ENCODE measurements around the gene A3GALT2. TPM values are rescaled to one million over a fixed set of nuclear protein-coding genes. Genes with fewer than 3 reads are reported as not detected.

A3GALT2 gene
- polyA plus RNA-seq, 1 donor from 2014 or later, result 0.35 TPM

DNA sequence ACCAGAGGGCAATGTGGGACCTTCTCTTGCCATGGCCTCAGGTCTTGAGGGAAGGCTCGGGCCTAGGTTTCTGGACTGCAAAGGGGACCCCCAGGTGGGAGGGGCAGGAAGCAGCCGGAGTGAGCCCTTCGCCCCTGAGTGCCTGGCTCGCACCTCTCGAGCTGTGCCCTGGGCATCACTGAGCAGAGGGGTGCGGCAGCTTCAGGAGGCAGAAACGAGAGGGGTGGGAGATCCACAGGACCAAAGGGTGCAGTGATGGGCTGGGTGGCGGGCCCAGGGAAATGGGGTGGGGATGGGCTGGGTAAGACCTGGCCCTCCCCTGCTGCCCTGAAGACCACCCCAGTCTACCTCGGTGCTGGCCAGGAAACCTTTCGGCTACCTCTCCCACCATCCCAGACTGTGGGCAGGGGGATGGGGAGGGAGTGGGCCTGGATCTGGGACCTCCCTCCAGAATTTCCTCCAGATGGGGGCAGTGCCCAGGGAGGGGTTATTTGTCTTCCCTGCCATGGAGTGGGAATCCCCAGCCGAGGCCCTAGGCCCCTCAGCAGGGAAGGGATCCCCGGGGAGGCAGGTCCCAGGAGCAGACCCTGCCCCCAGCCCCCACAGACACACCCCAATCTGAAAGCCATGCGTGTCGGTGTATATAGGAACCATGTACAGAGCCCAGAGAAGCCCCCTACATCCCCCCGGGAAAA, 21.3 kb downstream of the A3GALT2 start:
- H3K4me2 ChIP-seq (ENCODE audit: low read length), result no peak overlapping the region
- no peaks in the 10 kb centered on the region for H4K20me1 ChIP-seq (ENCODE audit: insufficient read depth)
- H3K27ac ChIP-seq (ENCODE audit: low read length), result no peak overlapping the region
- H3K27me3 ChIP-seq (ENCODE audit: insufficient read depth, low read depth, low read length), result no peaks in the 10 kb centered on the region
- H2AFZ ChIP-seq (ENCODE audit: low read depth, low read length), result no peak overlapping the region
- no peak overlapping the region for H3K9ac ChIP-seq (ENCODE audit: low read length)
- no peaks in the 10 kb centered on the region for H3K9me3 ChIP-seq (ENCODE audit: low read length)
- H3F3A ChIP-seq (ENCODE audit: insufficient read depth, low read length, poor library complexity, severe bottlenecking), result no peaks in the 10 kb centered on the region
- H3K9me2 ChIP-seq (ENCODE audit: insufficient read depth, low read length), result no peaks in the 10 kb centered on the region
- H3K4me3 ChIP-seq (ENCODE audit: low read length), result no peak overlapping the region
- TF ChIP-seq MXI1 (conservative IDR thresholded peaks at IDR 0.05; ENCODE audit: poor library complexity, severe bottlenecking) (no peak), EZH2 (IDR thresholded peaks at IDR 0.05; ENCODE audit: borderline replicate concordance, insufficient read depth, low read length, poor library complexity, severe bottlenecking) (no peak), SMC3 (conservative IDR thresholded peaks at IDR 0.05; ENCODE audit: poor library complexity) (no peak)
- H3K36me3 ChIP-seq (ENCODE audit: insufficient read depth, low read length), result no peaks in the 10 kb centered on the region
- H3K79me2 ChIP-seq (replicated peaks; ENCODE audit: insufficient read depth, low read length), result no peaks in the 10 kb centered on the region

- Histone ChIP-seq H3K9me3 (ENCODE audit: low read length) (no peaks in the 10 kb centered on the region), H3K4me2 (ENCODE audit: low read length) (no peak overlapping the region), H3K27me3 (ENCODE audit: insufficient read depth, low read depth, low read length) (no peaks in the 10 kb centered on the region), H3K4me3 (ENCODE audit: low read length) (no peak overlapping the region), H3F3A (ENCODE audit: insufficient read depth, low read length, poor library complexity, severe bottlenecking) (no peaks in the 10 kb centered on the region), H4K20me1 (ENCODE audit: insufficient read depth) (no peaks in the 10 kb centered on the region), H3K9ac (ENCODE audit: low read length) (no peak overlapping the region), H3K27ac (ENCODE audit: low read length) (no peak overlapping the region), H2AFZ (ENCODE audit: low read depth, low read length) (no peak overlapping the region), H3K79me2 (replicated peaks; ENCODE audit: insufficient read depth, low read length) (no peaks in the 10 kb centered on the region), H3K9me2 (ENCODE audit: insufficient read depth, low read length) (no peaks in the 10 kb centered on the region), H3K36me3 (ENCODE audit: insufficient read depth, low read length) (no peaks in the 10 kb centered on the region)
- TF ChIP-seq SMC3 (conservative IDR thresholded peaks at IDR 0.05; ENCODE audit: poor library complexity), result peak; percentile 49
- TF ChIP-seq EZH2 (IDR thresholded peaks at IDR 0.05; ENCODE audit: borderline replicate concordance, insufficient read depth, low read length, poor library complexity, severe bottlenecking), result no peak
- TF ChIP-seq POLR2AphosphoS5 (IDR thresholded peaks at IDR 0.05), result no peak
- TF ChIP-seq, protein P1, sequence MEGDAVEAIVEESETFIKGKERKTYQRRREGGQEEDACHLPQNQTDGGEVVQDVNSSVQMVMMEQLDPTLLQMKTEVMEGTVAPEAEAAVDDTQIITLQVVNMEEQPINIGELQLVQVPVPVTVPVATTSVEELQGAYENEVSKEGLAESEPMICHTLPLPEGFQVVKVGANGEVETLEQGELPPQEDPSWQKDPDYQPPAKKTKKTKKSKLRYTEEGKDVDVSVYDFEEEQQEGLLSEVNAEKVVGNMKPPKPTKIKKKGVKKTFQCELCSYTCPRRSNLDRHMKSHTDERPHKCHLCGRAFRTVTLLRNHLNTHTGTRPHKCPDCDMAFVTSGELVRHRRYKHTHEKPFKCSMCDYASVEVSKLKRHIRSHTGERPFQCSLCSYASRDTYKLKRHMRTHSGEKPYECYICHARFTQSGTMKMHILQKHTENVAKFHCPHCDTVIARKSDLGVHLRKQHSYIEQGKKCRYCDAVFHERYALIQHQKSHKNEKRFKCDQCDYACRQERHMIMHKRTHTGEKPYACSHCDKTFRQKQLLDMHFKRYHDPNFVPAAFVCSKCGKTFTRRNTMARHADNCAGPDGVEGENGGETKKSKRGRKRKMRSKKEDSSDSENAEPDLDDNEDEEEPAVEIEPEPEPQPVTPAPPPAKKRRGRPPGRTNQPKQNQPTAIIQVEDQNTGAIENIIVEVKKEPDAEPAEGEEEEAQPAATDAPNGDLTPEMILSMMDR (IDR thresholded peaks at IDR 0.05; ENCODE audit: poor library complexity, severe bottlenecking), result peak; percentile 61
- no peak for TF ChIP-seq TAF1 (IDR thresholded peaks at IDR 0.05; ENCODE audit: low read depth)
- no peak for TF ChIP-seq RAD21 (conservative IDR thresholded peaks at IDR 0.05)
Observed at GRCh38 chr1:33298623-33299277, 22.1 kb downstream of the A3GALT2 start.

GRCh38 chr1:33297911-33298622, 22.8 kb downstream of the A3GALT2 start:
- Histone ChIP-seq H4K20me1 (ENCODE audit: insufficient read depth) (no peaks in the 10 kb centered on the region), H3K27me3 (ENCODE audit: insufficient read depth, low read depth, low read length) (no peaks in the 10 kb centered on the region), H3F3A (ENCODE audit: insufficient read depth, low read length, poor library complexity, severe bottlenecking) (no peaks in the 10 kb centered on the region), H3K4me2 (ENCODE audit: low read length) (no peak overlapping the region), H3K4me3 (ENCODE audit: low read length) (no peak overlapping the region), H3K9me2 (ENCODE audit: insufficient read depth, low read length) (no peaks in the 10 kb centered on the region), H2AFZ (ENCODE audit: low read depth, low read length) (no peak overlapping the region), H3K9ac (ENCODE audit: low read length) (no peak overlapping the region), H3K9me3 (ENCODE audit: low read length) (no peaks in the 10 kb centered on the region), H3K36me3 (ENCODE audit: insufficient read depth, low read length) (no peaks in the 10 kb centered on the region), H3K27ac (ENCODE audit: low read length) (no peak overlapping the region), H3K79me2 (replicated peaks; ENCODE audit: insufficient read depth, low read length) (no peaks in the 10 kb centered on the region)
- TF ChIP-seq RAD21 (conservative IDR thresholded peaks at IDR 0.05) (no peak), POLR2AphosphoS5 (IDR thresholded peaks at IDR 0.05) (no peak), MXI1 (conservative IDR thresholded peaks at IDR 0.05; ENCODE audit: poor library complexity, severe bottlenecking) (no peak), SMC3 (conservative IDR thresholded peaks at IDR 0.05; ENCODE audit: poor library complexity) (no peak), EZH2 (IDR thresholded peaks at IDR 0.05; ENCODE audit: borderline replicate concordance, insufficient read depth, low read length, poor library complexity, severe bottlenecking) (no peak), REST (IDR thresholded peaks at IDR 0.05; ENCODE audit: borderline replicate concordance) (no peak), TAF1 (IDR thresholded peaks at IDR 0.05; ENCODE audit: low read depth) (no peak), EP300 (conservative IDR thresholded peaks at IDR 0.05; ENCODE audit: poor library complexity, severe bottlenecking) (no peak)
- TF ChIP-seq, protein P1 (IDR thresholded peaks at IDR 0.05; ENCODE audit: poor library complexity, severe bottlenecking), result no peak
